Activated T-cell treated with anti-CD3 and anti-CD28 coated beads, Interleukin-2, amount 50 U/mL, for 72 hours (primary cell): ENCODE results near the gene ALDH3A2. TPM values are rescaled to one million over a fixed set of nuclear protein-coding genes. Genes with fewer than 3 reads are reported as not detected.

Experiments used
- total RNA-seq, 2 donors: library from RNA; stranded (reverse); gene quantifications; one replicate each; pipeline ENCODE4 v1.2.3, GENCODE V29; 2022

The ALDH3A2 gene
- total RNA-seq, 2 donors from 2014 or later = 19.7 to 25.1 TPM

Other genes with a start within 250 kb of the ALDH3A2 start
- gene RNF112, start 237.5 kb upstream of the ALDH3A2 start, total RNA-seq = 1 to 10 TPM in 1 of 2 donors, under 1 TPM in 1; 0.84 to 1.6 TPM
- 1 to 10 TPM in 1 of 2 donors, under 1 TPM in 1; 0.65 to 1.5 TPM for gene SLC47A1, start 114.9 kb upstream of the ALDH3A2 start, total RNA-seq
- gene SLC47A2, start 67.8 kb downstream of the ALDH3A2 start, total RNA-seq = not detected
- gene ALDH3A1, start 99.5 kb downstream of the ALDH3A2 start, total RNA-seq = under 1 TPM in 1 of 2 donors, not detected in 1; 0.34 TPM
- 10 to 100 TPM; 13.9 to 14.5 TPM for gene ULK2, start 219.2 kb downstream of the ALDH3A2 start, total RNA-seq